Measurements from ENCODE around the gene ANKMY1.
A peak's percentile ranks its signal among the peaks of the same experiment; 100 is the strongest.

The ANKMY1 gene

DNA sequence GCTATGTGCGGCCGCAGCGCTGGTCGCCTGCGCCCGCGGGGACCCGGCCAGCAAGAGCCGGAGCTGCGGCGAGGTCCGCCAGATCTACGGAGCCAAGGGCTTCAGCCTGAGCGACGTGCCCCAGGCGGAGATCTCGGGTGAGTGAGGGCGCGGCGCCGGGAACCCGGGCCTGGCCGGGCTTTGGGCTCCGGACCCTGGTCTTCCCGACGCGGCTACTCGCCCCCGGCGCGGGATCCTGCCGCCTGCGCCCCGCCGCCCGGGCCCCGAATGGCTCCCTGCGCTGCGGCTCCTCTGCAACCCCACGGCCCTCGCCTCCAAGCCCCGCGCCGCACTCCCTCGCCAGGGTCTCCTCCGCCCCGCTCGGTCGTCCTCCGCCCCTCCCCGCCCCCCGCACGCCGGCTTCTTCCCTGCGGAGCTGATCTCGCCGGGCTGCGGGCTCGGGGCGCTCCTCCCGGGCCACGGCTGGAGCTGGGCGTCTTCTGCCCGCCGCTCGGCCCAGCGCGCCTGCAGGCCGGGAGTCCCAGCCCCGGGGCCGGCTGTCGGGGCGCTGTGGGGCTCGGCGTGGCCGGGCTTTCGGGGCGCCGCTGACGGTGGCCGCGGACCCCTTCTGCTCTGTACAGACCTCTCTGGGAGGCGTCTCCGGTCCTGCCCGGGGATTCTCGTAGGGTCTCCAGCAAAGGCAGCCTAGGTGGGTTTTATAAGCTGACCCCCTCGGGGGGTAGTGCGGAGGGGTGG lies 121.7 kb downstream of the ANKMY1 start:
- H3K4me3 ChIP-seq (ENCODE audit: control insufficient read depth, low read depth, low read length) = peak overlapping the region; percentile 69
- TF ChIP-seq CTCF (conservative IDR thresholded peaks at IDR 0.05; ENCODE audit: control insufficient read depth, insufficient read depth, low read depth, low read length) = no peak
- no peak for DNase-seq (ENCODE audit: low read depth)

DNA sequence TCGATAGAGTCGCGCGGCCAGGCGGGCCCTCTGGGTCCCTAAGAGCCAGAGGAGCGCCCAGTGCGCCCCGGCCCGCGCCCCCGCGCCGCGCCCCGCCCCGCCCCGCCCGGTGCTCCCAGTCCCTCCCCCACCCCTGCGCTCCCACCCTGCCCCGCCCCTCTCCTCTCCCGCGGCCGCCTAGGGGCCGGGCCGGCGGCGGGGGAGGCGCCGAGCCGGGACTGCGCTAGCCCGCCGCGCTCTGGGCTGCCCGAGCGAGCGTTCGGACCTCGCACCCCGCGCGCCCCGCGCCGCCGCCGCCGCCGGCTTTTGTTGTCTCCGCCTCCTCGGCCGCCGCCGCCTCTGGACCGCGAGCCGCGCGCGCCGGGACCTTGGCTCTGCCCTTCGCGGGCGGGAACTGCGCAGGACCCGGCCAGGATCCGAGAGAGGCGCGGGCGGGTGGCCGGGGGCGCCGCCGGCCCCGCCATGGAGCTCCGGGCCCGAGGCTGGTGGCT lies 122.3 kb downstream of the ANKMY1 start, which contains the start of gene GPC1:
Gene GPC1 (plus strand): TSS at position 207 of the 491 bp plus-strand sequence. CDS start 256 bp downstream, at position 463.
- peak; percentile 74 for DNase-seq (ENCODE audit: low read depth)
- peak within 1 kb of the TSS; percentile 69 for H3K4me3 ChIP-seq (ENCODE audit: control insufficient read depth, low read depth, low read length)
- no peak for TF ChIP-seq CTCF (conservative IDR thresholded peaks at IDR 0.05; ENCODE audit: control insufficient read depth, insufficient read depth, low read depth, low read length)

DNA sequence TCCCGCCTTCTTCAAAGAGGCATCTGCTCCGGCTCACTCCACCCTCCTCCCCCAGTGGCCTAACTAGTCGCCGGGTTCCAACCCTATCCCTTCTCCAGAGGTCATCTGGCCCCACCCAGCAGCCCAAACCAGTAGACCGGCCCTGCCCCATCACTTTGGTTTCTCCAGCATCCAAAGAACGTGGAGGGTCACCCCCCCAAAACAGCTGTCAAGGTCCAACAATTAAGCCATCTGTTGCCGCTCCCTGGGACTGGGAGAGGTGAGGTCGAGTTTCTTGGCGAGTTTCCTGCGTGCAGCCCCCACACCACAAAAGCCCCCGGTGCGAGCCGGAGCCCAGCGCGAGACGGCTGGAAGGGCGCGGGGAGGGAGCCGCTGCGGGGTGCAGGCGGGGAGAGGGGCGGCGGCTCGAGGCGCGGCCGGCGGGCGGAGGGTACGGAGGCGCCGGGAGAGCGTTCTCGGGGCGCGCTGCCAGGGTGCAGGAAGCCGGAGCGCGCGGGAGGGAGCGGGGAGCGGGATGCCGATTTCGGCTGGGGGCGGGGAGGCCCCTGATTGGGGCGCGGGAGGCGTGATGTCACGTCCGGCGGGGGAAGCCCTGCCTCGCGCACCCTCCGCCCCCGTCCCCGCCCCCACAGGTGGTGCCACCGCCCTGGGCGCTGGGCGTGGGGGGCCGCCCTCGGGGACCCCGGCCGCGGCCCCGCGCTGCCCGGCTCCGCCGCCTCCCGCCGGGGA lies 122.9 kb downstream of the ANKMY1 start:
- no peak for TF ChIP-seq CTCF (conservative IDR thresholded peaks at IDR 0.05; ENCODE audit: control insufficient read depth, insufficient read depth, low read depth, low read length)
- peak overlapping the region; percentile 63 for H3K4me3 ChIP-seq (ENCODE audit: control insufficient read depth, low read depth, low read length)
- DNase-seq (ENCODE audit: low read depth) = peak; percentile 90

- peak; percentile 99 for DNase-seq (ENCODE audit: low read depth)
- no peak for TF ChIP-seq CTCF (conservative IDR thresholded peaks at IDR 0.05; ENCODE audit: control insufficient read depth, insufficient read depth, low read depth, low read length)
- peak overlapping the region; percentile 63 for H3K4me3 ChIP-seq (ENCODE audit: control insufficient read depth, low read depth, low read length)
These were observed 123.6 kb downstream of the ANKMY1 start for GRCh38 chr2:240433973-240434727.

- TF ChIP-seq CTCF (conservative IDR thresholded peaks at IDR 0.05; ENCODE audit: control insufficient read depth, insufficient read depth, low read depth, low read length) = no peak
- H3K4me3 ChIP-seq (ENCODE audit: control insufficient read depth, low read depth, low read length) = no peak overlapping the region
- DNase-seq (ENCODE audit: low read depth) = no peak
These were observed 124.7 kb downstream of the ANKMY1 start for GRCh38 chr2:240432820-240433801.

Data from fibroblast of mammary gland (primary cell).